ENCODE measurements around the gene SH3RF3. TPM values are rescaled to one million over a fixed set of nuclear protein-coding genes. Genes with fewer than 3 reads are reported as not detected.

Gene SH3RF3
- total and polyA plus RNA-seq, 2 donors (not counting 1 experiment from before 2014, with no cell fraction given) = 8.3 to 10.1 TPM

GRCh38 chr2:109208951-109209335 lies 79.9 kb downstream of the SH3RF3 start:
- H2AFZ ChIP-seq (ENCODE audit: low read length) = no peak overlapping the region
- no peak for DNase-seq (ENCODE audit: low read depth in 2 of 2)
- peaks cover 30% of the 10 kb centered on the region for H3K4me1 ChIP-seq (ENCODE audit: control insufficient read depth, extremely low read depth, insufficient read depth, low read length)
- H3K27ac ChIP-seq (ENCODE audit: insufficient read depth, low read length) = peak overlapping the region; percentile 69
- no peaks in the 10 kb centered on the region for H3K36me3 ChIP-seq (ENCODE audit: control insufficient read depth, insufficient read depth, low read length)
- H3K4me2 ChIP-seq (ENCODE audit: extremely low read depth, insufficient read depth, low read length) = peak overlapping the region; percentile 73
- H3K79me2 ChIP-seq (ENCODE audit: control insufficient read depth, insufficient read depth, low read length) = peaks cover 55% of the 10 kb centered on the region
- no peaks in the 10 kb centered on the region for H4K20me1 ChIP-seq (ENCODE audit: control insufficient read depth, extremely low read depth, insufficient read depth, low read length)
- no peak overlapping the region for H3K9ac ChIP-seq (ENCODE audit: insufficient read depth, low read length)
- no peaks in the 10 kb centered on the region for H3K9me3 ChIP-seq (ENCODE audit: control insufficient read depth, insufficient read depth, low read depth, low read length)
- peak overlapping the region in 1 of 4 experiments; percentile 9 for H3K4me3 ChIP-seq (replicated peaks in 1 of 4; ENCODE audit: control extremely low read depth in 1 of 4, insufficient read depth in 1 of 4, low read depth in 3 of 4, low read length in 4 of 4)
- TF ChIP-seq EZH2 (IDR thresholded peaks at IDR 0.05; ENCODE audit: low read length, missing control alignments) = no peak
- no peak for TF ChIP-seq CTCF (conservative IDR thresholded peaks at IDR 0.05 in 1 of 2, IDR thresholded peaks at IDR 0.05 in 1 of 2; ENCODE audit: low read depth in 1 of 2, low read length in 2 of 2)
- no peaks in the 10 kb centered on the region for H3K27me3 ChIP-seq (ENCODE audit: control insufficient read depth, insufficient read depth, low read length)

- H3K79me2 ChIP-seq (ENCODE audit: control insufficient read depth, insufficient read depth, low read length) = peaks cover 53% of the 10 kb centered on the region
- H3K27ac ChIP-seq (ENCODE audit: insufficient read depth, low read length) = peak overlapping the region; percentile 69
- H4K20me1 ChIP-seq (ENCODE audit: control insufficient read depth, extremely low read depth, insufficient read depth, low read length) = no peaks in the 10 kb centered on the region
- H2AFZ ChIP-seq (ENCODE audit: low read length) = no peak overlapping the region
- DNase-seq (ENCODE audit: low read depth in 2 of 2) = peak; percentile 67 to 87
- H3K27me3 ChIP-seq (ENCODE audit: control insufficient read depth, insufficient read depth, low read length) = no peaks in the 10 kb centered on the region
- peaks cover 31% of the 10 kb centered on the region for H3K4me1 ChIP-seq (ENCODE audit: control insufficient read depth, extremely low read depth, insufficient read depth, low read length)
- H3K4me2 ChIP-seq (ENCODE audit: extremely low read depth, insufficient read depth, low read length) = peak overlapping the region; percentile 73
- H3K36me3 ChIP-seq (ENCODE audit: control insufficient read depth, insufficient read depth, low read length) = no peaks in the 10 kb centered on the region
- peak overlapping the region; percentile 14 for H3K9ac ChIP-seq (ENCODE audit: insufficient read depth, low read length)
- H3K9me3 ChIP-seq (ENCODE audit: control insufficient read depth, insufficient read depth, low read depth, low read length) = no peaks in the 10 kb centered on the region
- TF ChIP-seq CTCF (conservative IDR thresholded peaks at IDR 0.05 in 1 of 2, IDR thresholded peaks at IDR 0.05 in 1 of 2; ENCODE audit: low read depth in 1 of 2, low read length in 2 of 2) (no peak), EZH2 (IDR thresholded peaks at IDR 0.05; ENCODE audit: low read length, missing control alignments) (no peak)
- peak overlapping the region in 1 of 4 experiments; percentile 9 for H3K4me3 ChIP-seq (replicated peaks in 1 of 4; ENCODE audit: control extremely low read depth in 1 of 4, insufficient read depth in 1 of 4, low read depth in 3 of 4, low read length in 4 of 4)
Measured at GRCh38 chr2:109209412-109209811, 80.4 kb downstream of the SH3RF3 start.

GRCh38 chr2:109209941-109210340 lies 80.9 kb downstream of the SH3RF3 start:
- Histone ChIP-seq H3K4me2 (ENCODE audit: extremely low read depth, insufficient read depth, low read length) (no peak overlapping the region), H3K4me1 (ENCODE audit: control insufficient read depth, extremely low read depth, insufficient read depth, low read length) (peaks cover 37% of the 10 kb centered on the region), H3K9ac (ENCODE audit: insufficient read depth, low read length) (no peak overlapping the region), H4K20me1 (ENCODE audit: control insufficient read depth, extremely low read depth, insufficient read depth, low read length) (no peaks in the 10 kb centered on the region), H3K79me2 (ENCODE audit: control insufficient read depth, insufficient read depth, low read length) (peaks cover 51% of the 10 kb centered on the region), H3K4me3 (replicated peaks in 1 of 4; ENCODE audit: control extremely low read depth in 1 of 4, insufficient read depth in 1 of 4, low read depth in 3 of 4, low read length in 4 of 4) (no peak overlapping the region), H3K27ac (ENCODE audit: insufficient read depth, low read length) (no peak overlapping the region), H2AFZ (ENCODE audit: low read length) (no peak overlapping the region), H3K27me3 (ENCODE audit: control insufficient read depth, insufficient read depth, low read length) (no peaks in the 10 kb centered on the region), H3K9me3 (ENCODE audit: control insufficient read depth, insufficient read depth, low read depth, low read length) (no peaks in the 10 kb centered on the region), H3K36me3 (ENCODE audit: control insufficient read depth, insufficient read depth, low read length) (no peaks in the 10 kb centered on the region)
- TF ChIP-seq EZH2 (IDR thresholded peaks at IDR 0.05; ENCODE audit: low read length, missing control alignments) (no peak), CTCF (conservative IDR thresholded peaks at IDR 0.05 in 1 of 2, IDR thresholded peaks at IDR 0.05 in 1 of 2; ENCODE audit: low read depth in 1 of 2, low read length in 2 of 2) (no peak)
- peak in 1 of 2 donors; percentile 39 for DNase-seq (ENCODE audit: low read depth in 2 of 2)

Data from fibroblast of lung (primary cell).